ENCODE measurements around the gene RNPEPL1.
A peak's percentile ranks its signal among the peaks of the same experiment; 100 is the strongest.

The RNPEPL1 gene

GRCh38 chr2:240594511-240595380 lies 26.5 kb downstream of the RNPEPL1 start:
- Histone ChIP-seq H2BK120ac (ENCODE audit: low read depth, low read length) (no peak overlapping the region), H3K4me3 (ENCODE audit: insufficient read depth in 1 of 2, low read depth in 1 of 2, low read length in 2 of 2) (no peak overlapping the region), H2AK5ac (ENCODE audit: low read length, severe bottlenecking) (no peak overlapping the region), H3K23ac (ENCODE audit: low read length in 2 of 2) (no peak overlapping the region), H3K27ac (ENCODE audit: low read length, poor library complexity, severe bottlenecking) (no peak overlapping the region), H3K9me3 (ENCODE audit: control insufficient read depth, low read length) (no peaks in the 10 kb centered on the region), H4K91ac (ENCODE audit: low read length) (no peak overlapping the region), H3K18ac (ENCODE audit: low read depth in 1 of 2, low read length in 2 of 2) (no peak overlapping the region), H2BK15ac (ENCODE audit: low read depth, poor library complexity, severe bottlenecking) (no peak overlapping the region), H4K8ac (ENCODE audit: low read length) (no peak overlapping the region), H3K9ac (ENCODE audit: low read length) (no peak overlapping the region), H3K4me1 (ENCODE audit: control insufficient read depth, insufficient read depth, low read depth, low read length) (peaks cover 6% of the 10 kb centered on the region), H3K4me2 (ENCODE audit: low read length, poor library complexity, severe bottlenecking) (no peak overlapping the region), H2AFZ (ENCODE audit: low read depth, low read length) (no peak overlapping the region), H2BK12ac (ENCODE audit: low read length in 2 of 2) (no peak overlapping the region), H3K79me1 (replicated peaks; ENCODE audit: low read length, poor library complexity, severe bottlenecking) (peaks cover 74% of the 10 kb centered on the region), H2BK5ac (ENCODE audit: low read depth, low read length, poor library complexity, severe bottlenecking) (no peak overlapping the region), H3K14ac (ENCODE audit: low read length in 2 of 2) (no peak overlapping the region), H3K27me3 (ENCODE audit: control insufficient read depth in 1 of 2, insufficient read depth in 1 of 2, low read length in 2 of 2) (no peaks in the 10 kb centered on the region), H3K4ac (ENCODE audit: low read depth in 1 of 2, low read length in 2 of 2) (no peak overlapping the region), H3K36me3 (ENCODE audit: control insufficient read depth in 1 of 2, insufficient read depth in 2 of 2, low read depth in 1 of 2, low read length in 2 of 2) (peaks cover 45 to 99% of the 10 kb centered on the region in 2 experiments)
- no peak for DNase-seq
- WGBS, result 96% methylated on average over 34 of the region's 34 CpGs

- no peak overlapping the region for H2BK120ac ChIP-seq (ENCODE audit: low read depth, low read length)
- H4K8ac ChIP-seq (ENCODE audit: low read length), result no peak overlapping the region
- peaks cover 44 to 94% of the 10 kb centered on the region in 2 experiments for H3K36me3 ChIP-seq (ENCODE audit: control insufficient read depth in 1 of 2, insufficient read depth in 2 of 2, low read depth in 1 of 2, low read length in 2 of 2)
- H2AK5ac ChIP-seq (ENCODE audit: low read length, severe bottlenecking), result no peak overlapping the region
- H3K4me2 ChIP-seq (ENCODE audit: low read length, poor library complexity, severe bottlenecking), result no peak overlapping the region
- H3K27ac ChIP-seq (ENCODE audit: low read length, poor library complexity, severe bottlenecking), result no peak overlapping the region
- H2BK15ac ChIP-seq (ENCODE audit: low read depth, poor library complexity, severe bottlenecking), result no peak overlapping the region
- H3K18ac ChIP-seq (ENCODE audit: low read depth in 1 of 2, low read length in 2 of 2), result no peak overlapping the region
- H3K9ac ChIP-seq (ENCODE audit: low read length), result no peak overlapping the region
- H3K4me3 ChIP-seq (ENCODE audit: insufficient read depth in 1 of 2, low read depth in 1 of 2, low read length in 2 of 2), result no peak overlapping the region
- DNase-seq, result peak; percentile 14
- H3K14ac ChIP-seq (ENCODE audit: low read length in 2 of 2), result no peak overlapping the region
- WGBS, result 74% methylated on average over 18 of the region's 18 CpGs
- no peak overlapping the region for H2BK5ac ChIP-seq (ENCODE audit: low read depth, low read length, poor library complexity, severe bottlenecking)
- no peak overlapping the region for H4K91ac ChIP-seq (ENCODE audit: low read length)
- H2AFZ ChIP-seq (ENCODE audit: low read depth, low read length), result no peak overlapping the region
- H3K79me1 ChIP-seq (replicated peaks; ENCODE audit: low read length, poor library complexity, severe bottlenecking), result peaks cover 67% of the 10 kb centered on the region
- no peak overlapping the region for H3K4ac ChIP-seq (ENCODE audit: low read depth in 1 of 2, low read length in 2 of 2)
- H3K4me1 ChIP-seq (ENCODE audit: control insufficient read depth, insufficient read depth, low read depth, low read length), result peaks cover 1% of the 10 kb centered on the region
- no peaks in the 10 kb centered on the region for H3K9me3 ChIP-seq (ENCODE audit: control insufficient read depth, low read length)
- H2BK12ac ChIP-seq (ENCODE audit: low read length in 2 of 2), result no peak overlapping the region
- no peak overlapping the region for H3K23ac ChIP-seq (ENCODE audit: low read length in 2 of 2)
- no peaks in the 10 kb centered on the region for H3K27me3 ChIP-seq (ENCODE audit: control insufficient read depth in 1 of 2, insufficient read depth in 1 of 2, low read length in 2 of 2)
These were observed 27.2 kb downstream of the RNPEPL1 start for GRCh38 chr2:240595381-240596079.

GRCh38 chr2:240596080-240596460 lies 27.8 kb downstream of the RNPEPL1 start:
- peaks cover 1% of the 10 kb centered on the region for H3K4me1 ChIP-seq (ENCODE audit: control insufficient read depth, insufficient read depth, low read depth, low read length)
- no peak for DNase-seq
- no peak overlapping the region for H2AFZ ChIP-seq (ENCODE audit: low read depth, low read length)
- no peaks in the 10 kb centered on the region for H3K27me3 ChIP-seq (ENCODE audit: control insufficient read depth in 1 of 2, insufficient read depth in 1 of 2, low read length in 2 of 2)
- H2BK15ac ChIP-seq (ENCODE audit: low read depth, poor library complexity, severe bottlenecking), result no peak overlapping the region
- H3K4me3 ChIP-seq (ENCODE audit: insufficient read depth in 1 of 2, low read depth in 1 of 2, low read length in 2 of 2), result no peak overlapping the region
- H2BK12ac ChIP-seq (ENCODE audit: low read length in 2 of 2), result no peak overlapping the region
- H3K4ac ChIP-seq (ENCODE audit: low read depth in 1 of 2, low read length in 2 of 2), result no peak overlapping the region
- 95% methylated on average over 17 of the region's 17 CpGs for WGBS
- H2BK5ac ChIP-seq (ENCODE audit: low read depth, low read length, poor library complexity, severe bottlenecking), result no peak overlapping the region
- no peaks in the 10 kb centered on the region for H3K9me3 ChIP-seq (ENCODE audit: control insufficient read depth, low read length)
- no peak overlapping the region for H3K27ac ChIP-seq (ENCODE audit: low read length, poor library complexity, severe bottlenecking)
- H3K9ac ChIP-seq (ENCODE audit: low read length), result no peak overlapping the region
- no peak overlapping the region for H3K23ac ChIP-seq (ENCODE audit: low read length in 2 of 2)
- no peak overlapping the region for H3K14ac ChIP-seq (ENCODE audit: low read length in 2 of 2)
- H3K4me2 ChIP-seq (ENCODE audit: low read length, poor library complexity, severe bottlenecking), result no peak overlapping the region
- H3K79me1 ChIP-seq (replicated peaks; ENCODE audit: low read length, poor library complexity, severe bottlenecking), result peaks cover 62% of the 10 kb centered on the region
- H4K8ac ChIP-seq (ENCODE audit: low read length), result no peak overlapping the region
- no peak overlapping the region for H2BK120ac ChIP-seq (ENCODE audit: low read depth, low read length)
- H2AK5ac ChIP-seq (ENCODE audit: low read length, severe bottlenecking), result no peak overlapping the region
- peaks cover 42 to 94% of the 10 kb centered on the region in 2 experiments for H3K36me3 ChIP-seq (ENCODE audit: control insufficient read depth in 1 of 2, insufficient read depth in 2 of 2, low read depth in 1 of 2, low read length in 2 of 2)
- H3K18ac ChIP-seq (ENCODE audit: low read depth in 1 of 2, low read length in 2 of 2), result no peak overlapping the region
- no peak overlapping the region for H4K91ac ChIP-seq (ENCODE audit: low read length)

- Histone ChIP-seq H2BK5ac (ENCODE audit: low read depth, low read length, poor library complexity, severe bottlenecking) (no peak overlapping the region), H3K4me2 (ENCODE audit: low read length, poor library complexity, severe bottlenecking) (no peak overlapping the region), H2BK12ac (ENCODE audit: low read length in 2 of 2) (no peak overlapping the region), H3K23ac (ENCODE audit: low read length in 2 of 2) (no peak overlapping the region), H3K9me3 (ENCODE audit: control insufficient read depth, low read length) (no peaks in the 10 kb centered on the region), H2AK5ac (ENCODE audit: low read length, severe bottlenecking) (no peak overlapping the region), H2BK120ac (ENCODE audit: low read depth, low read length) (no peak overlapping the region), H3K36me3 (ENCODE audit: control insufficient read depth in 1 of 2, insufficient read depth in 2 of 2, low read depth in 1 of 2, low read length in 2 of 2) (peaks cover 38 to 94% of the 10 kb centered on the region in 2 experiments), H3K27ac (ENCODE audit: low read length, poor library complexity, severe bottlenecking) (no peak overlapping the region), H3K18ac (ENCODE audit: low read depth in 1 of 2, low read length in 2 of 2) (no peak overlapping the region), H4K91ac (ENCODE audit: low read length) (no peak overlapping the region), H3K4me1 (ENCODE audit: control insufficient read depth, insufficient read depth, low read depth, low read length) (peaks cover 1% of the 10 kb centered on the region), H3K9ac (ENCODE audit: low read length) (no peak overlapping the region), H3K4ac (ENCODE audit: low read depth in 1 of 2, low read length in 2 of 2) (no peak overlapping the region), H3K27me3 (ENCODE audit: control insufficient read depth in 1 of 2, insufficient read depth in 1 of 2, low read length in 2 of 2) (no peaks in the 10 kb centered on the region), H2BK15ac (ENCODE audit: low read depth, poor library complexity, severe bottlenecking) (no peak overlapping the region), H3K79me1 (replicated peaks; ENCODE audit: low read length, poor library complexity, severe bottlenecking) (peaks cover 58% of the 10 kb centered on the region), H3K14ac (ENCODE audit: low read length in 2 of 2) (no peak overlapping the region), H4K8ac (ENCODE audit: low read length) (no peak overlapping the region), H2AFZ (ENCODE audit: low read depth, low read length) (no peak overlapping the region), H3K4me3 (ENCODE audit: insufficient read depth in 1 of 2, low read depth in 1 of 2, low read length in 2 of 2) (no peak overlapping the region)
- DNase-seq, result no peak
- 97% methylated on average over 22 of the region's 23 CpGs for WGBS
These were observed 28.2 kb downstream of the RNPEPL1 start for GRCh38 chr2:240596491-240596931.
